Keratinocyte (primary cell): ENCODE data around the gene C16orf96. TPM values are rescaled to one million over a fixed set of nuclear protein-coding genes. Genes with fewer than 3 reads are reported as not detected.

Experiments
- DNase-seq: peaks from one replicate; pipeline ENCODE4 v3.0.0-alpha.2; 2011; ENCODE audit warnings: low read depth, missing footprints, low spot score
- FAIRE-seq: peaks from 2 replicates; lab custom pipeline; 2011; peaks lifted over from hg19 to GRCh38; lab: Jason Lieb, UNC
- H2AFZ ChIP-seq: 2 replicates; pipeline ENCODE4 v1.6.0; 2012; ENCODE audit warnings: low read length, control low read depth, inconsistent platforms; ENCODE audit not compliant: control insufficient read depth
- H3K27ac ChIP-seq: 2 replicates; pipeline ENCODE4 v1.5.1; 2011; ENCODE audit warnings: low read length; ENCODE audit not compliant: control insufficient read depth, insufficient read depth
- H3K27me3 ChIP-seq: 3 replicates; pipeline ENCODE4 v1.6.0; 2011; ENCODE audit warnings: low read length; ENCODE audit not compliant: control insufficient read depth, insufficient read depth; ENCODE audit errors: extremely low read depth
- H3K36me3 ChIP-seq, 2 experiments: 2 replicates in 1 of 2; 3 replicates in 1 of 2; pipeline ENCODE4 v1.5.1; 2011; ENCODE audit warnings: low read length in 2 of 2, mild to moderate bottlenecking in 1 of 2; ENCODE audit not compliant: control insufficient read depth in 2 of 2, insufficient read depth in 2 of 2; ENCODE audit errors: extremely low read depth in 1 of 2
- H3K4me1 ChIP-seq: 3 replicates; pipeline ENCODE4 v1.5.1; 2011; ENCODE audit warnings: low read length; ENCODE audit not compliant: control insufficient read depth, insufficient read depth; ENCODE audit errors: extremely low read depth
- H3K4me2 ChIP-seq: 3 replicates; pipeline ENCODE4 v1.6.0; 2011; ENCODE audit warnings: low read depth, low read length; ENCODE audit not compliant: control insufficient read depth, insufficient read depth; ENCODE audit errors: extremely low read depth
- H3K4me3 ChIP-seq, 3 experiments: fragments of 200-600 bp in 1 of 3; sonication (generic) in 1 of 3; 2 replicates in 2 of 3; 3 replicates in 1 of 3; pipeline ENCODE4 v1.5.1; 2011 to 2016; ENCODE audit warnings: low read length in 3 of 3, mild to moderate bottlenecking in 3 of 3, control low read depth in 2 of 3, inconsistent platforms in 1 of 3, low read depth in 1 of 3, mixed read lengths in 1 of 3, mixed run types in 1 of 3, moderate library complexity in 1 of 3; ENCODE audit not compliant: control insufficient read depth in 2 of 3, insufficient read depth in 2 of 3; ENCODE audit errors: extremely low read depth in 1 of 3
- H3K79me2 ChIP-seq: 2 replicates; pipeline ENCODE4 v1.6.0; 2012; ENCODE audit warnings: low read length; ENCODE audit not compliant: control insufficient read depth, insufficient read depth
- H3K9ac ChIP-seq: 3 replicates; pipeline ENCODE4 v1.6.0; 2011; ENCODE audit warnings: low read length; ENCODE audit not compliant: control insufficient read depth, insufficient read depth; ENCODE audit errors: extremely low read depth
- H3K9me1 ChIP-seq: 3 replicates; pipeline ENCODE4 v1.6.0; 2011; ENCODE audit warnings: low read length; ENCODE audit not compliant: control insufficient read depth, insufficient read depth; ENCODE audit errors: extremely low read depth
- H3K9me3 ChIP-seq: 2 replicates; pipeline ENCODE4 v1.5.1; 2012; ENCODE audit warnings: low read depth, low read length; ENCODE audit not compliant: control insufficient read depth
- H4K20me1 ChIP-seq: 3 replicates; pipeline ENCODE4 v1.6.0; 2011; ENCODE audit warnings: low read length; ENCODE audit not compliant: control insufficient read depth, insufficient read depth; ENCODE audit errors: extremely low read depth
- EZH2 ChIP-seq: IDR thresholded peaks from one replicate; pipeline ENCODE4 v1.6.1; 2012; ENCODE audit warnings: inconsistent platforms, mild to moderate bottlenecking, low read length, moderate library complexity
- dilution Hi-C: fragments of 300-500 bp; cut with MboI; formaldehyde crosslinking; loops from one replicate; pipeline ENCODE4 v1.7.0; 2020; ENCODE audit warnings: low sequenced_read_pairs; ENCODE audit not compliant: extremely low pct_ligation_motif_present
- polyA plus RNA-seq, 5 experiments: library from polyadenylated mRNA; depleted of rRNA in 3 of 5; stranded (reverse) in 3 of 5; stranded (forward) in 1 of 5; unstranded in 1 of 5; fragments of >200 nt; gene quantifications; 1 replicate in 1 of 5; 2 replicates in 3 of 5; 3 replicates in 1 of 5; pipeline versions ENCODE4 v1.2.1 to v1.2.3, GENCODE V29; 2011 to 2012; ENCODE audit warnings: missing spikeins in 2 of 5, low read depth in 1 of 5, low replicate concordance in 1 of 5
- TF ChIP-seq, protein P1 (sequence below), 3 experiments: IDR thresholded peaks in 1 of 3; conservative IDR thresholded peaks in 1 of 3; optimal IDR thresholded peaks in 1 of 3; 2 replicates in 2 of 3; 3 replicates in 1 of 3; pipeline versions ENCODE3 to v1.5.1; 2011; ENCODE audit warnings: low read length in 3 of 3, mild to moderate bottlenecking in 3 of 3, moderate library complexity in 2 of 3, control low read depth in 1 of 3, inconsistent platforms in 1 of 3; ENCODE audit not compliant: insufficient read depth in 2 of 3; ENCODE audit errors: extremely low read depth in 1 of 3

Gene C16orf96
- polyA plus RNA-seq, 1 donor (not counting 4 experiments of a cell fraction or from before 2014, with no cell fraction given): not detected

DNA sequence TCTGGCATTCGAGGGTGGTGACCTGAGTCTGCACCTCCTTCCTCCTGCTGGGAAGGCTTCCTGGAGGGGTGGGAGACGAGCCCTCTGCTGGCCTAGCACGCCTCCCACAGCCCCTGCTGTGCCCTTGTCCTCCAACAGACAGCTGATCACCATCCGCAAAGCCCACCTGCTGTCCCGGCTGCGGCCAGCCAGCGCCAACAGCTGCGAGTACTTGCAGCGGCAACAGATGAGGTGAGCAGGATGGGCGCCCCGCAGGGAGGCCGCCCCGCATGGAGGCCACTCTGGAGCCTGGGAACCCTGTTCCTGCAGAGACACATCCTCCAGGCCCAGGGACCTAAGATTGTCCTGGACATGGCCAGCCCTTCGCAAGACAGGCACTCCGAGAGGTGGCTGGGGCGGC lies 36.9 kb downstream of the C16orf96 start:
- Histone ChIP-seq H4K20me1 (no peaks in the 10 kb centered on the region), H3K4me1 (peaks cover 9% of the 10 kb centered on the region), H3K79me2 (no peaks in the 10 kb centered on the region), H3K9me1 (no peaks in the 10 kb centered on the region), H3K4me2 (no peak overlapping the region), H3K27ac (no peak overlapping the region), H3K9me3 (no peaks in the 10 kb centered on the region), H3K27me3 (no peaks in the 10 kb centered on the region), H3K4me3 (no peak overlapping the region), H2AFZ (no peak overlapping the region), H3K9ac (no peak overlapping the region), H3K36me3 (no peaks in the 10 kb centered on the region)
- TF ChIP-seq, protein P1, sequence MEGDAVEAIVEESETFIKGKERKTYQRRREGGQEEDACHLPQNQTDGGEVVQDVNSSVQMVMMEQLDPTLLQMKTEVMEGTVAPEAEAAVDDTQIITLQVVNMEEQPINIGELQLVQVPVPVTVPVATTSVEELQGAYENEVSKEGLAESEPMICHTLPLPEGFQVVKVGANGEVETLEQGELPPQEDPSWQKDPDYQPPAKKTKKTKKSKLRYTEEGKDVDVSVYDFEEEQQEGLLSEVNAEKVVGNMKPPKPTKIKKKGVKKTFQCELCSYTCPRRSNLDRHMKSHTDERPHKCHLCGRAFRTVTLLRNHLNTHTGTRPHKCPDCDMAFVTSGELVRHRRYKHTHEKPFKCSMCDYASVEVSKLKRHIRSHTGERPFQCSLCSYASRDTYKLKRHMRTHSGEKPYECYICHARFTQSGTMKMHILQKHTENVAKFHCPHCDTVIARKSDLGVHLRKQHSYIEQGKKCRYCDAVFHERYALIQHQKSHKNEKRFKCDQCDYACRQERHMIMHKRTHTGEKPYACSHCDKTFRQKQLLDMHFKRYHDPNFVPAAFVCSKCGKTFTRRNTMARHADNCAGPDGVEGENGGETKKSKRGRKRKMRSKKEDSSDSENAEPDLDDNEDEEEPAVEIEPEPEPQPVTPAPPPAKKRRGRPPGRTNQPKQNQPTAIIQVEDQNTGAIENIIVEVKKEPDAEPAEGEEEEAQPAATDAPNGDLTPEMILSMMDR (optimal IDR thresholded peaks at IDR 0.05 in 1 of 3, IDR thresholded peaks at IDR 0.05 in 1 of 3, conservative IDR thresholded peaks at IDR 0.05 in 1 of 3; ENCODE audit: extremely low read depth in 1 of 3, insufficient read depth in 2 of 3, low read length in 3 of 3): no peak
- no peak for TF ChIP-seq EZH2
- FAIRE-seq (no peak), DNase-seq (no peak)
- dilution Hi-C loops: no loop called here

DNA sequence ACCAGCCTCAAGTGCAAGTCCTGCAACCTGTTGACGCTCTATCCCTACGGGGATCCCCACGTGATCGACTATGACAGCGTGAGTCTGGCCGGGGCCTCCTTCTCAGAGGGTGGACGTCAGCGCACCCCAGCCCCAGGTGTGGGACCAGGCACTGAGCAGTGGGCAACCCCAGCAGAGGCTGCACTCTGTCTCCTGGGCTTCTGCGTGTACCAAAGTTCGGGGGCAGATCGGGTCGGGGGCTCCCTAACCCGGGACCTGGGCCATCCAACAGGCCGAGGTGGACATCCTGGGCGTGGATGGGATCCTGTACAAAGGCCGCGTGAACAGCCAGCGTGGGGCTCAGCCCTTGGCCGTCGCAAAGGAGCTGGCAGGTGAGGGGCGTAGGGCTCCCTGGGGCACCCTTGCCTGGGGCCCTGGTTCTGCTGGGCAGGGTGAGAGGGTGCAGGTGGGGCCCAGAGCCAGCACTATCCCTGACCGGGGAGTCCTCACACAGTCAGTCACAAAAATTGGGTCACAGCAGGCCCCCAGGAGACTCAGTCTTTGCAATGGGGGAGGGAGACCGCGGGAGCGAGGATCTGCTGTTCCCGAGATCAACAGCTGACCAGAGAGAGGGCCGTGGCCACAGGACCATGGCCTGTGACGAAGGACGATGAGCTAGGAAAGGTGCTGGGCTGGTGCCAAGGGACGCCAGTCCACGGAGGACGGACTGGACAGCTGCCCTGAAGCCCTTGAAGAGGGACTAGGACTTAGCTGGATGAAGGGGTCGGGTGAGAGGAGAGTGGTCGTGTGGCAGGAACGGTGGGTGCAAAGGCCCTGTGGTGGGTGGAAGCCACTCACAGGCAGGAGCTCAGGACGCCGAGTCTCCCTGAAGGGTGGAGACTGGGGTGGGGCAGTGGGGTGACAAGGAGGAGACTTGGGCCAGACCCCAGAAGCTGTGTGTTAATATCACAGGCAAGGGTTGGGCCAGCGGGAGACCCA lies 38.6 kb downstream of the C16orf96 start:
- dilution Hi-C loops: no loop called here
- FAIRE-seq (no peak), DNase-seq (no peak)
- Histone ChIP-seq H3K27ac (no peak overlapping the region), H3K9ac (no peak overlapping the region), H4K20me1 (no peaks in the 10 kb centered on the region), H3K4me3 (no peak overlapping the region), H3K79me2 (no peaks in the 10 kb centered on the region), H3K9me3 (no peaks in the 10 kb centered on the region), H3K4me1 (peaks cover 9% of the 10 kb centered on the region), H2AFZ (no peak overlapping the region), H3K4me2 (no peak overlapping the region), H3K9me1 (no peaks in the 10 kb centered on the region), H3K36me3 (no peaks in the 10 kb centered on the region), H3K27me3 (no peaks in the 10 kb centered on the region)
- TF ChIP-seq EZH2: no peak
- TF ChIP-seq, protein P1 (optimal IDR thresholded peaks at IDR 0.05 in 1 of 3, IDR thresholded peaks at IDR 0.05 in 1 of 3, conservative IDR thresholded peaks at IDR 0.05 in 1 of 3; ENCODE audit: extremely low read depth in 1 of 3, insufficient read depth in 2 of 3, low read length in 3 of 3): no peak
